Esophagus squamous epithelium (tissue), 5 donors: ENCODE measurements around the gene IL18BP. TPM values are rescaled to one million over a fixed set of nuclear protein-coding genes. Genes with fewer than 3 reads are reported as not detected.

Experiments
- DNase-seq: peaks from one replicate; lab custom pipeline; 2025; lab: John Stamatoyannopoulos, UW
- H3K27ac ChIP-seq, 4 donors: fragments of 200-600 bp; sonication (generic); one replicate each; pipeline ENCODE4 v1.5.1; 2016 to 2019; ENCODE audit warnings: mild to moderate bottlenecking in 1 of 4
- H3K27me3 ChIP-seq, 4 donors: fragments of 200-600 bp; sonication (generic); 1 replicate in 3 of 4; 2 replicates in 1 of 4; pipeline versions ENCODE4 v1.5.1 to v1.6.0; 2017 to 2021; ENCODE audit warnings: antibody characterized with exemption in 1 of 4
- H3K36me3 ChIP-seq, 3 donors: fragments of 200-600 bp; sonication (generic); one replicate each; pipeline ENCODE4 v1.5.1; 2016 to 2019
- H3K4me1 ChIP-seq, 3 donors: fragments of 200-600 bp; sonication (generic); one replicate each; pipeline ENCODE4 v1.5.1; 2017 to 2019
- H3K4me3 ChIP-seq, 4 donors: fragments of 200-600 bp; sonication (generic); 1 replicate in 3 of 4; 2 replicates in 1 of 4; pipeline ENCODE4 v1.5.1; 2016 to 2019; ENCODE audit warnings: mild to moderate bottlenecking in 2 of 4, moderate library complexity in 1 of 4
- H3K9me3 ChIP-seq, 3 donors: fragments of 200-600 bp; sonication (generic); one replicate each; pipeline ENCODE4 v1.5.1; 2016 to 2019
- POLR2A ChIP-seq, 4 donors: fragments of 450-650 bp; IDR thresholded peaks; one replicate each; pipeline ENCODE4 v1.6.1; 2017; ENCODE audit warnings: antibody characterized with exemption in 4 of 4, mild to moderate bottlenecking in 4 of 4, moderate library complexity in 3 of 4
- WGBS, 2 donors: methylation state at CpG; one replicate each; pipeline ENCODE4 v1.1.5; 2018; 5-methylcytosine and 5-hydroxymethylcytosine counted together
- intact Hi-C: fragments of 100-400 bp; cut with DNase I; formaldehyde crosslinking; loops from one replicate; pipeline ENCODE4 v1.15.0; 2022
- total RNA-seq, 4 donors: library from RNA; depleted of rRNA; stranded (reverse); fragments of >200 nt; gene quantifications; one replicate each; pipeline ENCODE4 v1.1.0, GENCODE V29; 2016
- TF ChIP-seq, protein P1 (sequence below), 6 experiments: fragments of 450-650 bp in 4 of 6; fragments of 200-600 bp in 2 of 6; sonication (generic) in 2 of 6; IDR thresholded peaks; one replicate each; pipeline ENCODE4 v1.5.1; 2016 to 2019; ENCODE audit warnings: antibody characterized with exemption in 6 of 6, mild to moderate bottlenecking in 4 of 6, moderate library complexity in 4 of 6
- donor health status: DM: yes; HTN: yes; CAD: no.

IL18BP gene
- total RNA-seq, 4 donors from 2014 or later: 1.6 to 6.5 (median 4.8) TPM

DNA sequence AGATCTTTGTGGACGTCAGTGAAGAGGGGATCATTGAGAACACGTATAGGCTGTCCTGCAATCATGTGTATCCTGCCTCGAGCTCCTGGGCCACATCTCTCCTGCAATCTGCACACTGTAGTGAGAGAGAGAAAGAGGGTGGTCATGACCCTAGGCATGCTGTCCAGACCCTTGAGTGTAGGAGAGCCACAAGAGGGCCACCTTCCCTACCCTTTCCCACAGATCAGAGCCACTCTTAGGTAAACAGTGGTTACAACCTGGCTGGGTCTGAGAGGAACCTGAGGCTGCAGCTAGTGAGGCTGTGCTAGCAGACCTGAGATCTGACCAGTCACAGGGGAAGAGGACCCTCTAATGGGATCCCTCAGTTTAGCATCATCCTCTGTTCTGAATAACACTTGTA, 3.9 kb upstream of the IL18BP start:
- intact Hi-C loops: no loop called here
- no peak for DNase-seq
- Histone ChIP-seq H3K27ac (no peak overlapping the region), H3K27me3 (no peaks in the 10 kb centered on the region), H3K9me3 (no peaks in the 10 kb centered on the region), H3K4me3 (no peak overlapping the region), H3K36me3 (peaks cover 0 to 56% (median 8%) of the 10 kb centered on the region in 3 donors), H3K4me1 (peaks cover 0 to 15% (median 15%) of the 10 kb centered on the region in 3 donors)
- 92% methylated on average over 3 of the region's 3 CpGs for WGBS, 2 donors
- TF ChIP-seq, protein P1, sequence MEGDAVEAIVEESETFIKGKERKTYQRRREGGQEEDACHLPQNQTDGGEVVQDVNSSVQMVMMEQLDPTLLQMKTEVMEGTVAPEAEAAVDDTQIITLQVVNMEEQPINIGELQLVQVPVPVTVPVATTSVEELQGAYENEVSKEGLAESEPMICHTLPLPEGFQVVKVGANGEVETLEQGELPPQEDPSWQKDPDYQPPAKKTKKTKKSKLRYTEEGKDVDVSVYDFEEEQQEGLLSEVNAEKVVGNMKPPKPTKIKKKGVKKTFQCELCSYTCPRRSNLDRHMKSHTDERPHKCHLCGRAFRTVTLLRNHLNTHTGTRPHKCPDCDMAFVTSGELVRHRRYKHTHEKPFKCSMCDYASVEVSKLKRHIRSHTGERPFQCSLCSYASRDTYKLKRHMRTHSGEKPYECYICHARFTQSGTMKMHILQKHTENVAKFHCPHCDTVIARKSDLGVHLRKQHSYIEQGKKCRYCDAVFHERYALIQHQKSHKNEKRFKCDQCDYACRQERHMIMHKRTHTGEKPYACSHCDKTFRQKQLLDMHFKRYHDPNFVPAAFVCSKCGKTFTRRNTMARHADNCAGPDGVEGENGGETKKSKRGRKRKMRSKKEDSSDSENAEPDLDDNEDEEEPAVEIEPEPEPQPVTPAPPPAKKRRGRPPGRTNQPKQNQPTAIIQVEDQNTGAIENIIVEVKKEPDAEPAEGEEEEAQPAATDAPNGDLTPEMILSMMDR (IDR thresholded peaks at IDR 0.05): no peak
- no peak for TF ChIP-seq POLR2A (IDR thresholded peaks at IDR 0.05)

DNA sequence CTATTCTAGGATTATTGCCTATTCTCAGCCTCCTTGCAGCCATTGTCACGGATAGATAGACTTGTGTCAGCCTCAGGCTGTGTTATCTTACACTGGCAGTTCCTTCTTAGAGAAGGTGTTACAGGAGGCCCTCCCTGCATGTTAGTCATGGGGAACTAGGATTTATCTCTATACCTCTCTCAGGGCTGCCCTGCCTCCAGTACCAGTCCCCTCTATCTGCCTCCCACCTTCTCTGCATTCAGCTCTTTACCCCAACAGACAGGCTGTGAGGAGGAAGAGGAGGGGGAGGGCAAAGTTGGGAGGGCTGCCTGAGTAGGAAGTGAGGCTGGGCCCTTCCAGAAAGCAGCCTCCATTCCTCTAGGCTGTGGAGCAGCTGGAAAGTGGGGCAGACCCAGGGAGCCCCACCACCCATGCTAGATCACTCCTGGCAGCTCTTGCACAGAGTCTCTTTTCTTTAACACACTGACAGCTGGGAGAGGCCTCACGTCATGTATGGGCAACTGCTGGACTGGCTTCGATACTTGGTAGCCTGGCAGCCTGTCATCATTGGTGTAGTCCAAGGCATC, 2.9 kb upstream of the IL18BP start:
- H3K4me1 ChIP-seq: peaks cover 4 to 26% (median 23%) of the 10 kb centered on the region in 3 donors
- intact Hi-C loops: no loop called here
- H3K9me3 ChIP-seq: no peaks in the 10 kb centered on the region
- no peak overlapping the region for H3K27ac ChIP-seq
- WGBS, 2 donors: 67 to 100% methylated on average over 1 to 3 of the region's 3 CpGs
- no peak for DNase-seq
- TF ChIP-seq, protein P1 (IDR thresholded peaks at IDR 0.05): no peak
- no peak for TF ChIP-seq POLR2A (IDR thresholded peaks at IDR 0.05)
- peaks cover 0 to 55% (median 3%) of the 10 kb centered on the region in 3 donors for H3K36me3 ChIP-seq
- H3K27me3 ChIP-seq: no peaks in the 10 kb centered on the region
- no peak overlapping the region for H3K4me3 ChIP-seq

DNA sequence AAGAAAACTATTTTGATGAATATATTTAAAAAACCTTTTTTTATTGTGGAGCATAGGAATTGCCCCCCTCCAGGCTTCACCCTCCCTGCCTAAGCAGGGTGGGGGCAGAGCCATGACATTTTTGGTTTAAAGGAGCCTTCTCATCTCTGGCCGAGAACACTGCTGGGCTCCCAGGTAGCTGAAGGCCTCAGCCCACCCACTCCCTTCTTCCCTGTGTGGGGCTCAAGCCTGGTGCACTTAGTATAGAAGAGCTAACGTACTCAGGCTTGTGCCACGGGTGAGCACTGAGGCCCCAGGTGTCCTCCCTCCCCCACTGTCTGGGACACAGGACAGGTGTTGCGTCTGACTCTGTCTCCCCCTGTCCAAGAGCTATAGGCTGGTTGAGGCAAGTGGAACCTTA, 2.2 kb upstream of the IL18BP start:
- H3K36me3 ChIP-seq: peaks cover 0 to 56% (median 0%) of the 10 kb centered on the region in 3 donors

DNA sequence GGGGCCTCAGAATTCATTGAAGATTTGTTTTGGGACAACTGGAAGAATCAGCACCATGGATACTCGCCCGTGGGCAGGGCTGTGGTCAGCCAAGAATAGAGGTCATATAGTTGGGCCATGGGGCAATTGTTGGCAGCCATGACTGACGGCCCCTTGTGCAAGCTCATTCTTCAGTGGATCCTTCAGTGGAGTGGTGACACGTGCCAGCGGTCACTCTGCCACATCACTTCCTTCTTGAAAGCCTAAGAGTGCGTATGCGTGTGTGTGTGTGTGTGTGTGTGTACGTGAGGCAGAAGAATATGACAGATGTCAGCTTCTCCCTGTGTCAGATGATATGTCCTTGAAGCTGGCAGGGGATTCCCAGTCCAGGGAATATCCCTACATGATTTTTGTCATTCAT, 1.8 kb upstream of the IL18BP start:
- DNase-seq: no peak
- H3K4me1 ChIP-seq: peaks cover 4 to 28% (median 23%) of the 10 kb centered on the region in 3 donors
- peaks cover 0 to 56% (median 0%) of the 10 kb centered on the region in 3 donors for H3K36me3 ChIP-seq
- intact Hi-C loops: no loop called here
- H3K9me3 ChIP-seq: no peaks in the 10 kb centered on the region
- H3K27me3 ChIP-seq: no peaks in the 10 kb centered on the region
- no peak overlapping the region for H3K27ac ChIP-seq
- WGBS, 2 donors: 85 to 89% methylated on average over 8 of the region's 8 CpGs
- no peak overlapping the region for H3K4me3 ChIP-seq
- no peak for TF ChIP-seq POLR2A (IDR thresholded peaks at IDR 0.05)
- TF ChIP-seq, protein P1 (IDR thresholded peaks at IDR 0.05): no peak

More for the DNA sequence above, 2.2 kb upstream of the IL18BP start:
- DNase-seq: no peak
- no peak overlapping the region for H3K4me3 ChIP-seq
- WGBS, 2 donors: 100% methylated on average over 1 to 4 of the region's 4 CpGs
- H3K9me3 ChIP-seq: no peaks in the 10 kb centered on the region
- no peak for TF ChIP-seq POLR2A (IDR thresholded peaks at IDR 0.05)
- TF ChIP-seq, protein P1 (IDR thresholded peaks at IDR 0.05): no peak
- intact Hi-C loops: no loop called here
- peaks cover 4 to 28% (median 23%) of the 10 kb centered on the region in 3 donors for H3K4me1 ChIP-seq
- no peaks in the 10 kb centered on the region for H3K27me3 ChIP-seq
- H3K27ac ChIP-seq: no peak overlapping the region

DNA sequence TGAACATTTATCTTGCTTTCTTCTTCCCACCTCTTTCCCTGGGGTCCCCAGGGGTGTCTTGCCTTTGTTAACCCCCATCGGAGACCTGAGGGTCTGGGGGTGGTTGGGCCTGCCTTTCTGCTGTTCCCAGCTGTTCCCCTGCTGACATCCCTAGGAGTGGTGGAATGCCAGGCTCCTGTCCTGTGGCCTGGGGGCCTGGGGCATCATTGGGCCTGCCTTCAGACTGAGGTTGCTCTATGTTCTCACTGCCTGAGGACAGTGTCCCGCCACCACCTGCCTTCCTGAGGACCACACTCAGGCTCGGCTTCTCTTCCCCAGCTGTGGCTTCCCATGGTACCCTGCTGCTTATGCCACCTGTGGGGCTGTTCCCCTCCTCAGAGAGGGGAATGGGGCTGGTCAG, 1.1 kb upstream of the IL18BP start:
- peaks cover 0 to 62% (median 2%) of the 10 kb centered on the region in 3 donors for H3K36me3 ChIP-seq
- intact Hi-C loops: no loop called here
- H3K4me1 ChIP-seq: peaks cover 4 to 28% (median 23%) of the 10 kb centered on the region in 3 donors
- TF ChIP-seq, protein P1 (IDR thresholded peaks at IDR 0.05): no peak
- TF ChIP-seq POLR2A (IDR thresholded peaks at IDR 0.05): no peak
- H3K9me3 ChIP-seq: no peaks in the 10 kb centered on the region
- DNase-seq: no peak
- no peak overlapping the region for H3K27ac ChIP-seq
- H3K4me3 ChIP-seq: no peak overlapping the region
- no peaks in the 10 kb centered on the region for H3K27me3 ChIP-seq
- 100% methylated on average over 1 of the region's 3 CpGs for WGBS, 2 donors
